GM18502 (cell line): ENCODE results near the gene PTPN4.

ENCODE experiments used
- ATAC-seq: cut with Tn5 transposase; IDR thresholded peaks from one replicate; pipeline ENCODE4 v1.9.1; 2021; ENCODE audit warnings: mild to moderate bottlenecking; ENCODE audit not compliant: unreplicated experiment, poor library complexity

The PTPN4 gene, protein sequence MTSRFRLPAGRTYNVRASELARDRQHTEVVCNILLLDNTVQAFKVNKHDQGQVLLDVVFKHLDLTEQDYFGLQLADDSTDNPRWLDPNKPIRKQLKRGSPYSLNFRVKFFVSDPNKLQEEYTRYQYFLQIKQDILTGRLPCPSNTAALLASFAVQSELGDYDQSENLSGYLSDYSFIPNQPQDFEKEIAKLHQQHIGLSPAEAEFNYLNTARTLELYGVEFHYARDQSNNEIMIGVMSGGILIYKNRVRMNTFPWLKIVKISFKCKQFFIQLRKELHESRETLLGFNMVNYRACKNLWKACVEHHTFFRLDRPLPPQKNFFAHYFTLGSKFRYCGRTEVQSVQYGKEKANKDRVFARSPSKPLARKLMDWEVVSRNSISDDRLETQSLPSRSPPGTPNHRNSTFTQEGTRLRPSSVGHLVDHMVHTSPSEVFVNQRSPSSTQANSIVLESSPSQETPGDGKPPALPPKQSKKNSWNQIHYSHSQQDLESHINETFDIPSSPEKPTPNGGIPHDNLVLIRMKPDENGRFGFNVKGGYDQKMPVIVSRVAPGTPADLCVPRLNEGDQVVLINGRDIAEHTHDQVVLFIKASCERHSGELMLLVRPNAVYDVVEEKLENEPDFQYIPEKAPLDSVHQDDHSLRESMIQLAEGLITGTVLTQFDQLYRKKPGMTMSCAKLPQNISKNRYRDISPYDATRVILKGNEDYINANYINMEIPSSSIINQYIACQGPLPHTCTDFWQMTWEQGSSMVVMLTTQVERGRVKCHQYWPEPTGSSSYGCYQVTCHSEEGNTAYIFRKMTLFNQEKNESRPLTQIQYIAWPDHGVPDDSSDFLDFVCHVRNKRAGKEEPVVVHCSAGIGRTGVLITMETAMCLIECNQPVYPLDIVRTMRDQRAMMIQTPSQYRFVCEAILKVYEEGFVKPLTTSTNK

DNA sequence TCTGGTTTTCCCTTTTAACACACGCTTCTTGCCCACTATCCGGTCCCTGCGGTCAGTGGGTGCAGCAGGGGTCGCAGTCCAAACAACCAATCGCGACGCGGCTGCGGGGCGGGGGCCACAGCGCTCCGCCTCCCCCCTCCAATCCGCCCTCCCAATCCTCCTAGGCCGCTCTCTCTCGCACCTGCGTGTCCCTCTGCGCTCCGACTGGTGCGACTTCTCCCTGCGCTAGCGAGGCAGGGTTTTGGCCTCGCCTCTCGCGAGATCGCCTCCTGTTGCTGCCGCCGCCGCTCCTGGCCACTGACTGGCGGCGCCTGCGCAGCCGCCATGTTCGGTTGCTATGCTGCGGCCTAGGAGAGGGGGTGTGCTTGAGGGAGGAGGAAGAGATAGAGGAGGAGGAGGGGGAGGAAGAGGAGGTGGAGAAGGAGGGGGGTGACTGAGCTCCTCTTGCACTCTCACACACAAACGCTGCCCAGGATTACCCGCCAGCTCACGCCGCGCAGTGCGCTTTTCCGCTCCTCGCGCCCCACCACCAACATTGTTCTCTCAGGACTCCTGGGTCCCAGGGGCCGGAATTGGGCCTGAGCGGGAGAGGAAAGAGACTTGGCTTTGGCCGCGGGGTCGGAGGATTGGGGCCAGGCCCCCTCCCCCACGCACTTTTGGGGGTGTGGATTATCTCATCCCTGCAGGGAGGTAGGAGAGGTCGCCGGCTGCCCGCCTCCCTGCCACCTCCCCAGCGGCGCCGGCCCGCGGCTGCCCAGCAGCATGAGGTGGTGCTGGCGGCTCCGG is at the start of gene PTPN4:
Gene PTPN4 (plus strand): TSS at position 472 of the 786 bp plus-strand sequence. CDS start 49,932 bp downstream, outside the sequence.
- ATAC-seq: peak; percentile 95

DNA sequence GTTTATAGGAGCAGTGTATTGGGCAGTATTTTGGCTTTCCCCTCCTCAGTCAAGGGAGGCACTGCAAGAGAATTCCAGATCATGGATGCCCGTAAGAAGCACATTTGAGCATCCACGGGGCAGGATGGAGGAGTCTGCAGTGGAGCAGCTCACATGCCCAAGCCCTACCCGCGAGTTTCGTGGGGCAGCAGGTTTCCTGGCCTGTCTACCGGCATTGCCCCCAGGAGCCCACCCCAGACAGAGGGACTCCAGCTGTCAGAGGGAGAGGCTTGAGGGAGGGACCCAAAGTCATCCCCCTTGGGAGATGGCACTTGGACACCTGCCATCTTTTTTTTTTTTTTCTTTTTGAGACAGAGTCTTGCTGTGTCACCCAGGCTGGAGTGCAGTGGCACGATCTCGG is 49.4 kb upstream of the PTPN4 start:
- no peak for ATAC-seq

DNA sequence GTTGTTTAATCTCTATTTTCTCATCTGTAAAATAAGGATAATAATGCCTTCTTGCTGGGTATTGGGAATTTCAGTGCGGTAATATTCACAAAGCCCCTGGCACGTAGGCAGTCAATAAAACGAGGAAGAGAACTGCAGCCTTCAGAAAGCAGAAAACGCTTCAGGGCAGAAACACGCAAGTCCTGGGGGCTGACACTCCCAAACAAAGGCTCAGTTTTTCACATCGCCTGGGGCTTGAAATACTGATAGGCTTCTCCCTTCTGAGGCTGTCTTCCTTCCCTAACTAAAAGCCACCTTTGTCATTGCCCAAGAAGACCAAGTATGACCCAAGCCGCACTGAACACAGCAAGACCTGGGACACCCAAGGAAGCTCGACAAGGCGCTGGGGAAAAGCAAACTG is 48.4 kb upstream of the PTPN4 start:
- ATAC-seq: no peak

GRCh38 chr2:119712571-119712970 is 47.2 kb upstream of the PTPN4 start:
- ATAC-seq: no peak

DNA sequence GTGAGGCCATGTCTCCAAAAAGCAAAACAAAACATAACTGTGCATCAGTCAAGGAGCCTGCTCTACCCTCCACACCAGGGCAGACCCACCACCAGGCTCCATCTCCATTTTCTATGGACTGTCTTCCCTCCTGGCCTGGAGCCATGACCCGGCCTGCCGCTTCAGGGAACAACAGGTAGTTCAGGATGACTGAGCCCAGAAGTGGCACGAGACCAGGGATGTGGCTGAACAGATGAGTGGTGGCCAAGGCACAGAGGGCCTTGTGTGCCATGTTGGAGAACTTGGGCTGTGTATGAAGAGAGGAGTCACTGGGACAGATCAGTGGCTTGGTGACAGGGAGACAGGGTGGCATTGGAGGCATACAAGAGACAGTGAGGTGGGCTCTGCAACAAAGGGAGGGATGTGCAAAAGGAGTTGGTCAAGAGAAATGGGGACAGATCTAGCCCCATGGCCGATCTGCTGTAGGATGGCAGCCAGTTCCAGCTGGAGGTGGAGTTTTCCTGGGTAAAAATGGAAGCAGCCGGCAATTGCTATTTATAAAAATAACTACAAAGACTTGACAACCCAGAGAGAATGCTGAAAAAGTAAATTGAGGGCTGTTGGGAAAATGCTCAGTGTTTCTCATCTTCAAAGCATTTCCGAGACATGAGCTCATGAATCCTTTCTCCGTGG is 45.8 kb upstream of the PTPN4 start:
- no peak for ATAC-seq

DNA sequence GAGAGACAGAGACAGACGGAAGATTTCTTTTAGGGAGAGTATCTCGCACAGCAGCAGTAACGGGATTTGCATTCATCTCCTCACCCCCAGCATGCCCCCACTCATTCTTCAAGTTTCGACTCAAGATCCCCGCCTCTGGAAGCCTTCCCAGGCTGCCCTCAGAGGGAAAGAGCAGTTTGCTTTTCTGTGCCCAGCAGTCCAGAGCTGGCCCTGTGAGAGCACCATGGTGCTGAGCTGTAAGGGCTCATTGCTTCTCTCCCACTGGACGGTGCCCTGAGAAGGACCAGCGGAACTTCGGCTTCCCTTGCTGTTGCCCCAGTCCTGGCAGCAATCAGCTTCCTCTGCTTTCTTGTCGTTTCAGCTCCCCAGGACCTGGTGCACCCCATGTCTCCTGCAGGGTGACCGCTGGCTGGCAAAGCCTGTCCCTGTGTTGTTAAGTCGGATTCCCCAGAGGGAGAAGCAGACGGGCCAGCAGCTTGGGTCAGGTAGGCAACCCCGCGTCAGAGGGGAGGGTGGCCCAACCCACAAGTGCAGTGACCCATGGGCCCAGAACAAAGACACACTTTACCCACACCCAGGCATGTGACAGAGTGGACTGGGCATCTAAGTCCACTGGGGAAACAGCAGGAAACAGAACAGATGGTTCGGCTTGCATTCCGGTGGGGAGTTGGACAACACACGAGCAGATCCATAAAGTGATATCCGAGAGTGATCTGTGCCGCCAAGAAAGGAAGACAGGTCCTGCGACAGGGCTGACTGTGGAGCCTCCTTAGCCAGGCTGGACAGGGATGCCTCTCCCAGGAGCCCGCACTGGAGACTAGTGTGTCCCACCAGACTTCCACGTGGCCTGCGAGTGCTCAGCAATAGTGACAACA is 44.1 kb upstream of the PTPN4 start:
- no peak for ATAC-seq

DNA sequence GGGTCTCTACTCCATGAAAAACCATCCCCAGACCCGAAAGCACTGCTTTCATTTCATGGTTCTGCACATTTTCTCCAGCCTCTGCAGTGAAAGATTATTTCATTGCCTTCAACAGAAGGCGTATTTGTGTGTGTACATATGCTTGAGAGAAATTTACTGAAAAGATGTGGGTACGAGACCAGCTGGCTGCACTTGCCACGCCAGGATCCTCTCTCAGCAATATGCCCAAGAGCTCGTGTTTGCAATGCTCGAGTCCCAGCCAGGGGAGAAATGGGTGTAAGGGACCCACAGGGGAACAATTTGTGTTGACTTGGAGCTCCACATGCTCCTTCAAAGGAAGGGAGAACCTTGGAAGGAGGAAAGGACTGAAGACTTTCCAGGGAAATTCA is 43.4 kb upstream of the PTPN4 start:
- no peak for ATAC-seq

DNA sequence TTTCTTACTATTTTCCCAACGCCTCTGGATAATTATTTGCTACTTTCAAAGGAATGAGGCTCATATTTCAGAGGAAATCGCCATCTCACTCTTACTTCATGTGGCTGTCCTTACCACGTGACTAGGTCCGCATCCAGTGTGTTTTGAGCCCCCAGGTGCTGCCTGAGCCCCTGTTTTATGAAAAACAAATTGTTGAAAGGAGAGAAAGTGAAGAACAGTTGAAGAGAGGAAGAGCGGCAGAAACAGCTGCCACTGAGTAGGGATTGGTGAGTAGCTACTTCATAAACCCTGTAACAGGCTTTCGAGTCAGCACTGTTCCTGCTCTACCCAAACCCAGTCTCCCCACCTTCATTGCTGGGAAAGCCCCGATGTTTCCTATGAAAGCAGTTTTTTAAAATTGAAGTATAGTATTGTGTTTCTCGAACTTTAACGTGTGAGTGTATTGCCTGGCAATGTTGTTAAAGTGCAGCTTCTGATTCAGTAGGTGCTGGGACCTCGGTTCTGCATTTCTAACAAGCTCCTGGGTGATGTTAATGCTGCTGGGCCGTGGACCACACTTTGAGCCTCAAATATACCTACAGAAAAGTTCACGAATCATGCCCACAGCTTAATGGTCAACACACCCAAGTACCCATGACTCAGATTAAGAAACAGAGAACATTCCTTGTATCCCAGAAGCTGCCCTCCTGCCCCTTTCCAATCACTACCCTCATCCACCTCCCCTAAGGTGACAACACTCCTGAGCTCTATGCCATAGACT is 41.0 kb upstream of the PTPN4 start:
- no peak for ATAC-seq

GRCh38 chr2:119719261-119719627 is 40.5 kb upstream of the PTPN4 start:
- ATAC-seq: no peak

DNA sequence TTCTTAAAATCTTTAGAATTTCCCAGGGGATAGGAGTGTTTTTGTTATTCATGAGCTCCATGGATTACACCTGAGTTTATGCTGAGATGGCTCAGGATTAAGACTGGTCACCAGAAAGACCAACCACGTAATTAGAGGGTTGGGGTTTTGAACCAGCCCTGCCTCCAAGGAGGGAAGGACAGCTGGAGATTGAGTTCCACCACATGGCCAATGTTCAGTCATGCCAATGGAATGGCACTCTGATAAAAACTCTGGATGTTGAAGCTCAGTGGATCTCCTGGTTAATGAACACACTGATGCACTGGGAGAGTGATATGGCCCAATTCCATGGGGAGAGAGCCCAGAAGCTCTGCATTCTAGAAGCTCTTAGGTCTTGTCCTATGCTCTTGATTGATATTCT is 38.7 kb upstream of the PTPN4 start:
- no peak for ATAC-seq

GRCh38 chr2:119721462-119721861 is 38.3 kb upstream of the PTPN4 start:
- no peak for ATAC-seq

DNA sequence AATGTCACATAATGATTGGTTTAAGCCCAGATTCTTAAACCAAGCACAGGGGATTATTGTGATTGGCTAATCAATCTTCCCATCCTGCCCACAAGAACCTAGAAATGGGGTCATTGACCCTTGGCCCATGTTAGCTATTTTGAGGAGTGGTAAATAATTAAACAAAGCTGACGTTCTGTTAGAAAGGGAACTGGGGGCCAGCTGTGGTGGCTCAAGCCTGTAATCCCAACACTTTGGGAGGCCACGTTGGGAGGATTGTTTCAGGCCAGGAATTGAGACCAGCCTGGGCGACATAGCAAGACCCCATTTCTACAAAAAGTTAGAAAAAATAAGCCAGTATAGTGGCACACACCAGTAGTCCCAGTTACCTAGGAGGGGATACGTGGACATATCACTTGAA is 37.8 kb upstream of the PTPN4 start:
- ATAC-seq: no peak

DNA sequence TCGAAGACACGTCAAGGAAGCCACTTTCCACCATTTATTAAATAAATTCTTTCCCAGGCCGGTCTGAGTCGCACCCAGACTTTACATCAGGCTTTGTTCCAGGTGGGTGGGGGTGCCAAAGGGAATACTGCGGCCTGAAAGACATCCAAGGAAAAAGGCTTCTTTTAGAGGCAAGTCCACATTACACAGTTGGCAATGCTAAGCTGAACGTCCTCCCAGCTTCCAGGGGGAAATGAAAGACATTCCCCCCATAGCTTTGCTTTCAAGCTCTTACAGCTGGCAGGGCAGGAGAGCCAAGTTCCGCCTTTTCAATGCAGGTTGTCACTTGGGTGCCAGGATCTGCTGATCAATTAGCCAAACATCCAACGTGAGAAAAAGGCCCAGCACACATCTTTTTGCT is 36.5 kb upstream of the PTPN4 start:
- ATAC-seq: no peak

- no peak for ATAC-seq
These were observed 35.8 kb upstream of the PTPN4 start for GRCh38 chr2:119723784-119724467.

- ATAC-seq: no peak
These were observed 34.9 kb upstream of the PTPN4 start for GRCh38 chr2:119724656-119725485.

DNA sequence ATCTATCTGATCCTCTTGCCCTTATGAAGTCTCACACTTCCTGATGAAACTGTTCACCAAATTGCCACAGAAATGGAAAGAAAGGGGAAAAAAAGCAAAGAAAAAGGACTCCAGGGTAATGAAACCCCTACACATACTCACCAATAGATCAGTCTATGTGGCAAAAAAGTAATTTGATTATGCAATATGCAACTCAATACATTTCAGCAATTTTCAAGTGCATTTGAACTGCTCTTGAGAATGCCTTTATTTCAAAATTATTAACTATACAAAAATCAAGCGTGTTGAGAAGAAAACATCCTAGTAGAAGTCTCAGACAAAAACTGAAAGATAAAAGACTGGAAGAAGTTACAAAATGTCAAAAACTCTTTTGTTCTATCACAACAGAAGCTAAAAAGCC is 32.2 kb upstream of the PTPN4 start:
- no peak for ATAC-seq

GRCh38 chr2:119728421-119728820 is 31.3 kb upstream of the PTPN4 start:
- no peak for ATAC-seq
